Measurements from ENCODE around the gene CSHL1.
"Not testable (repeated sequence)": the region's sequence is repeated elsewhere in the genome, so short reads cannot be mapped to it uniquely, and the experiment has no call there.

The CSHL1 gene

DNA sequence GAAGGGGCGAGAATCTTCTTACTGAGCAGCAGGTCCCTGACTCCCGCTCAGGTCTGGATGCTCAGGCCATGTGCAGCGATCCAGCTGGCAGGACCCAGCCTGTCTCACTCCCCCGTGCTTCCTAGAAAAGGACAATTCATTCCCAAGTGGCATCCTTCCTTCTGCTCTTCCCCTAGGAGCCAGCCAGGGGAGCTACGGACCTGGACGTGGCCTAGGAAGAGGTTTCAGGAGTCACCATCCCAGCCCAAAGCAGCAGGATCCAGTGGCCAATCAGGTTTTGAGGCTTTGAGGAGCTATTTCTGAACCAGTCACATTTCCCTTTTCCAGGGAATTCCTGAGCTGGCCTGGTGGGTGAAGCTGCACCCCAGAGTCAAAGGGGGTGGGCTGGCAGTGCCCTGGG is 28.8 kb upstream of the CSHL1 start:
- no peak for DNase-seq

GRCh38 chr17:63939401-63939800 is 28.3 kb upstream of the CSHL1 start:
- DNase-seq, result no peak

DNA sequence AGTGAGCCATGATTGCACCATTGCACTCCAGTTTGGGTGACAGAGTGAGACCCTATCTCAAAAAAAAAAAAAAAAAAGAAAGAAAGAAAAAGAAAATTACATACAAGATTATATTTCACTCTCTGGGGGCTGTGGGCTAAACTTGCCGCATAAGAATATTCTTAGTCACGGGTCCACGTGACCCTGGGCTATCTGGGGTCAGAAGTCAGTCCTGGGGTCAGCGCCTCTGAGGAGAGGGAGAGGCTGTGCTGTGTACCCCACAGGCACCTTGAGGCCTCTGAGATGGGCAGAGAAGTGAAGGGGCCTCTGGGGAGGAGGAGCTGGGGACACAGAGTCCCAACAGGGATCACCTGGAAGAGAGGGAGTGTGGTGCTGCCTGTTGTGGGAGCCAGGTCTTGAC is 26.9 kb upstream of the CSHL1 start:
- no peak for DNase-seq

- DNase-seq, result no peak
Observed at GRCh38 chr17:63937319-63937718, 26.3 kb upstream of the CSHL1 start.

DNA sequence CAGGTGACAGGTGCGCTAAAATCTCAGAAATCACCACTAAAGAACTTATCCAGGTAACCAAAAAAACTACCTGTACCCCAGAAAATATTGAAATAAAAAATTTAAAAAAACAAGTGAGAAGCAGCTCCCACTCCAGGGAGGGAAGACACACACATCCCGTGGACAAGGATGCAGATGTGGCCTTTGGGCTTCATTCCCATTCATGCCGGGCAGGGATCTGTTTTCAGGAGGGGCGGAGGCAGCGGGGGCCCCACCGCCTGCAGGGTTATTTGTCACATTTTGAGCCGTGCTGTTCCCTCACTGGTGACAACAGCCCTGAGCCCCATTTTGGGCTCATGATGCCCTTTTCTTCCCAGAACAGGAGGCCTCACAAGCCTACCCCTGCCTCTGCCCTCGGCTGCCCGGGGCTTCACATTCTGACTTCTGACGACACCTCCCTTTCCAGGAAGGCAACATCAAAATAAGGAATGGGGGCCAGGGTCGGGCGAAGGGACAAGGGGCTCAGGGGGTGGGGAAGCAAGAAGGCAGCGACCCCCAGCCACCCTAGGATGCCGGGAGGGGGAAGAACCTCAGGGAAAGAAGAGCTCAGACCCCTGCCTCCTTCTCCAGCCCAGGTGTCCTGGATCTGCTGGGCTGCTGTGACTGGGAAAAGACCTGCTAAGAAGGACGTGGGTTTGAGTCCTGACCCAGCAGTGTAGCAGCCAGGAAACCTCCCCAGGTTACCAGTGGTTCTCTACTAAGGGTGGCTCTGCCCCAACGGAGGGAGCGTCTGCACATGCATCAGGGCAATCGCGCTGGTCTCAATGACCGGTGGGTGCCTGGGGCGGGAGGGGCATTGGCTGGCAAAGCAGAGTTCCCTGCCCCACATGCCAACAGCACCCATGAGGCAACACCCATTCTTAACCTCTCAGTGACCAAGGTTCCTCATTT is 23.4 kb upstream of the CSHL1 start:
- no peak for DNase-seq

DNA sequence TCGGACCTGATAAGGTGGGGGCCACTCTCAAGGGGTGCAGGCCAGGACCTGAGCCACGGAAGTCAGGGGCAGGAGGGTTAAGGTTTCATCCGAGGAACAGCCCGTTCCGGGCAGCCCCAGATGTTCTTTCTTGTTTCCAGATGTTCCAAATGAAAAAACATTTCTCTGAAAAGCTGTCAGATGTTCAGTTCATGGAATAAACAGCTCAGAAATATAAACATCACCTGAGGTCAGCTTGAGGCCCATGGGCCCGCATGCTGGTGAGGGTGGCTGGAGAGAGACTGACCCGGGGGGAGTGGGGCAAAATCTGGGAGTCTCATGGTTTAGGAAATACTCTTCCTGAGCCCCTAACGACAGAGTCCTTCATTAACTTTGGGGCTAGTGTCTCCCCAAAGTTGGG is 22.5 kb upstream of the CSHL1 start:
- DNase-seq, result no peak

DNA sequence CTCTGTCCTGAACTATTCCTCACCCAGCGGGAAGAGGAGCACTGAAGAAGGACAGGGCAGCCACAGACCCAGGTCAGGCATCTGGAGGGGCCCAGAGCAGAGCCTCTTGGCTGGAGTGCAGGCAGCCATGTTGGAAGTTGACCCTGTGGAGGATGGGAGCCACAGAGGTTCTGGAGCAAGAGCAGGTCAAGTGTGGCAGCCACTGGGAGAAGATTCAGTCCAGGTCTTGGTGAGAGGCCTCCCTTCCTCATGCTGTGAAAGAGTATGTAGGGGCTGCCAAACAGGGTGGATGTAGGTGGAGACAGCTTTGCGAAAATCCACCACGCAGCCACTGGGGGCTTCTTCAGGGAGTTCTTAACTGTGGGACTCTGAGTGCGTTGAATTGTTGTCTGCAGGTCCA is 21.7 kb upstream of the CSHL1 start:
- no peak for DNase-seq

DNA sequence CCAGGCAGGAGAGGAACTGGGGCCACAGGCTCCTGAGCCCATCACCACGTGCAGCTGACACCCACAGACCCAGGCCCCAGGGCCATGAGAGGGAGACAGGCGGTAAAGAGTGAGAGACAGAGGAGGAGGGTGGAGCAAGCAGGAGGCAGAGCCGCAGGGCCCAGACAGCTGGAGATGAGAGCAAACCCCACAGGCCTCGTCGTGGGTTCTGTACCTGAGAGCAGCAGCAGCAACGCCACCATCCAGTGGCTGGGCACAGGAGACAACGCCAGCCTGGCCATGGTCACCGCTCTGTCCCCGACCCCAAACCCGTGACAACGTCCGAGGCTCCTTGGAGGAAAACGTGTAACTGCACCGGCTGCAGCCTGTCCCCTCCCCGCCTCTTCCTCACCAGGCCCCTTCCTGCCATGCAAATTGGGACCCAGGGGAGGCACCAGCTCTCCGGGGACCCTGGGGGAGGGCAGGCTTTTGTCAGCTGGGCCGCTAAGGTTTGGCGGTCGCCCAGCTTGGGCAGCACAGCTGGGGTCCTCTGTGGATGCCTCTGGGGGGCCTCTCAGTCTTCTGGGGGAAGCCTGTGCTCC is 21.0 kb upstream of the CSHL1 start, which contains the start of gene CD79B:
CD79B (minus strand) TSS at position 351 of the 581 bp plus-strand sequence; CDS start at position 281, 70 bp downstream.
- DNase-seq, result no peak

GRCh38 chr17:63930951-63931575 is 20.0 kb upstream of the CSHL1 start:
- DNase-seq, result no peak

GRCh38 chr17:63929860-63930766 is 19.1 kb upstream of the CSHL1 start:
- no peak for DNase-seq

DNA sequence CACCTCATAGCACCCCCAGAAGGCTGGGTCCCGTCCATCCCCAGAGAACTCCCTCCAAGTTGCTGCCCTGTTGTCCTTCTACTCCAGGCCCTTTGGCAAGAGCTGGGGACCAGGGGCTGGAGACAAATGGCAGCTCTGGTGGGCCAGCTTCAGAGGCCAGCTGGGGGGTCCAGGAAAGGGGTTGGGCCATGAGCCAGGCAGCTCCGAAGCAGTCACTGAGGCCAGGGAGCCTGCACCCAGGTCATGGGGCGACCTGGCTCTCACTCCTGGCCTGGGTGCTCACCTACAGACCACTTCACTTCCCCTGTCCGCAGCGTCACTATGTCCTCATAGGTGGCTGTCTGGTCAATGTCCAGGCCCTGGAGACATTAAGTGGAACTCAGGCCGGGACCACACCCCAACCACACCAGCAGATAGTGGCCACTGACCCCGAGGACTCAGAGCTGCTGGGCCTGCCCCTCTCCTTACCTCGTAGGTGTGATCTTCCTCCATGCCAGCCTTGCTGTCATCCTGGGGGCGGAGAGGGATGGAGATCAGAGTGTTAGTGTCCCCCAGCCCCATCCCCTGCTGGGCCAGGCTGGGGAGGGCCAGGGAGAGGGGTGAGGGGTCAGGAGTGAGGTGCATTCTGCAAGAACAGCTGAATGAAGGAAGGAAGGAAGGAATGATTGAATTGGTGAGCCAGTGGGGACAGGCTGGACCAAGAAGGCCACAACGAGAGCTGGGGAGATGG is 18.1 kb upstream of the CSHL1 start:
- no peak for DNase-seq

- DNase-seq, result no peak
Observed at GRCh38 chr17:63928172-63928666, 17.2 kb upstream of the CSHL1 start.

DNA sequence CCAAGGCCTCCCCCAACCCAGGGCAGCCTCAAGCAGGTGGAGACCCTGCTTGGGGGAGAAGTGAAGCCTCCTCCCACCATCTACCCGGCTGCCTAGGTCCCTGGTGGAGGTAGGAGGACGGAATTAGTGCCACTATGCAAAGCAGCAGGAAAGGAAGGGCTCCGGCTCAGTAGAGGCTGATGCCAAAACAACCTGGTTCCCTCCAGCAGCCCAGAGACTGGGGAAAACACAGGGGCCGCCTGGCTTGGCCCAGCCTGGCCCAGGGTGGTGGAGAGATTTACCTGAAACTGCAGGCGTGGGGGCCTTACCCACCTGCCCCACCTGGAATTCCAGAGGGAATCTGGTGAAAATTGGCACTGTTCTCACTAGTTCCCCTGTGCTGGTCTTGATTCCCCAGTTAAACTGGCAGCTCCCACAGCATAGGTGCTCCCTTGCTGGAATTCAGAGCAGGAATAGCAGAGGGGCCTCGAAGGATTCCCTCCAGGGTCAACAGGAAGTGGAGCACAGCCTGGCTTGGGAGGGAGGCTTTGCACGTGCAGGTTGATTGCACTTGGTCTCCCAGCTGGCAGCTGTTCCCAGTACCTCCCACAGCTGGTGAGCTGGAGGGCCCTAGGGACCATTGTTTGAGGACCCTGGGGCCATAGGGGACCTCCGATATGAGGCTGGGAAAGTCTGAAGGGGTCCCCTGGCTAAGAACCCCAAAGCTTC is 16.6 kb upstream of the CSHL1 start:
- DNase-seq, result no peak

- DNase-seq, result no peak
Observed at GRCh38 chr17:63926164-63926563, 15.1 kb upstream of the CSHL1 start.

- no peak for DNase-seq
Observed at GRCh38 chr17:63925615-63926014, 14.6 kb upstream of the CSHL1 start.

GRCh38 chr17:63922402-63922801 is 11.3 kb upstream of the CSHL1 start:
- not testable (repeated sequence) for DNase-seq

- DNase-seq, result not testable (repeated sequence)
Observed at GRCh38 chr17:63920779-63921178, 9.7 kb upstream of the CSHL1 start.

- not testable (repeated sequence) for DNase-seq
Observed at GRCh38 chr17:63920050-63920449, 9.0 kb upstream of the CSHL1 start.

GRCh38 chr17:63919311-63919723 is 8.3 kb upstream of the CSHL1 start:
- no peak for DNase-seq

- DNase-seq, result not testable (repeated sequence)
Observed at GRCh38 chr17:63918789-63919305, 7.8 kb upstream of the CSHL1 start, which contains the start of gene GH1. Gene GH1 (minus strand): TSS chr17:63918839. CDS start chr17:63918776, 63 bp downstream.

DNA sequence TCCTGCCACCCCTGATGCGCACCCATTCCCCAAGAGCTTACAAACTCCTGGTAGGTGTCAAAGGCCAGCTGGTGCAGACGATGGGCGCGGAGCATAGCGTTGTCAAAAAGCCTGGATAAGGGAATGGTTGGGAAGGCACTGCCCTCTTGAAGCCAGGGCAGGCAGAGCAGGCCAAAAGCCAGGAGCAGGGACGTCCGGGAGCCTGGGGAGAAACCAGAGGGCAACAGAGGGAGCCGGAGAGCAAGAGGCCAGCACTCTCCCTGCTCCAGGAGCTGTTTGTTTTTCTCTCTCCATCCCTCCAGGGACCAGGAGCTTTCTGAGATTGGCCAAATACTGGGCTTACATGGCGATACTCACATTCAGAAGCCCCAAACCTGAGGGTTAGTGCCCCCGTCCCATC is 7.2 kb upstream of the CSHL1 start:
- DNase-seq, result no peak
